NOMO-1 treated with DMSO at 0.1 percent for 48 hours (cell line): ENCODE data around the gene MMAA.

Experiments
- DNase-seq: peaks from one replicate; lab custom pipeline; 2025; ENCODE audit not compliant: unreplicated experiment; lab: John Stamatoyannopoulos, UW

The MMAA gene

GRCh38 chr4:145703850-145704497 is 84.8 kb downstream of the MMAA start:
- DNase-seq, result no peak

GRCh38 chr4:145709336-145709735 is 90.2 kb downstream of the MMAA start:
- no peak for DNase-seq
